Body of pancreas (tissue), 4 donors: ENCODE results near the gene IDH2.

Source experiments
- POLR2A ChIP-seq, 3 donors: fragments of 450-650 bp; IDR thresholded peaks; one replicate each; pipeline ENCODE4 v1.6.1; 2016; ENCODE audit warnings: antibody characterized with exemption in 3 of 3, mild to moderate bottlenecking in 2 of 3
- TF ChIP-seq, protein P1 (sequence below), 7 experiments: fragments of 450-650 bp in 4 of 7; fragments of 200-600 bp in 3 of 7; sonication (generic) in 3 of 7; IDR thresholded peaks; one replicate each; pipeline ENCODE4 v1.5.1; 2016 to 2019; ENCODE audit warnings: antibody characterized with exemption in 7 of 7

GRCh38 chr15:90049666-90050604, 52.3 kb downstream of the IDH2 start:
- TF ChIP-seq, protein P1, sequence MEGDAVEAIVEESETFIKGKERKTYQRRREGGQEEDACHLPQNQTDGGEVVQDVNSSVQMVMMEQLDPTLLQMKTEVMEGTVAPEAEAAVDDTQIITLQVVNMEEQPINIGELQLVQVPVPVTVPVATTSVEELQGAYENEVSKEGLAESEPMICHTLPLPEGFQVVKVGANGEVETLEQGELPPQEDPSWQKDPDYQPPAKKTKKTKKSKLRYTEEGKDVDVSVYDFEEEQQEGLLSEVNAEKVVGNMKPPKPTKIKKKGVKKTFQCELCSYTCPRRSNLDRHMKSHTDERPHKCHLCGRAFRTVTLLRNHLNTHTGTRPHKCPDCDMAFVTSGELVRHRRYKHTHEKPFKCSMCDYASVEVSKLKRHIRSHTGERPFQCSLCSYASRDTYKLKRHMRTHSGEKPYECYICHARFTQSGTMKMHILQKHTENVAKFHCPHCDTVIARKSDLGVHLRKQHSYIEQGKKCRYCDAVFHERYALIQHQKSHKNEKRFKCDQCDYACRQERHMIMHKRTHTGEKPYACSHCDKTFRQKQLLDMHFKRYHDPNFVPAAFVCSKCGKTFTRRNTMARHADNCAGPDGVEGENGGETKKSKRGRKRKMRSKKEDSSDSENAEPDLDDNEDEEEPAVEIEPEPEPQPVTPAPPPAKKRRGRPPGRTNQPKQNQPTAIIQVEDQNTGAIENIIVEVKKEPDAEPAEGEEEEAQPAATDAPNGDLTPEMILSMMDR (IDR thresholded peaks at IDR 0.05), result no peak
- no peak for TF ChIP-seq POLR2A (IDR thresholded peaks at IDR 0.05)
